SK-N-MC (cell line): Measurements from ENCODE around the gene PPP1CB.

Experiments
- EZH2 ChIP-seq: fragments of 200-600 bp; sonication (generic); IDR thresholded peaks from one replicate; pipeline ENCODE4 v1.6.1; 2017; ENCODE audit warnings: antibody characterized with exemption
- POLR2AphosphoS5 ChIP-seq: IDR thresholded peaks from 2 replicates; pipeline ENCODE4 v1.6.1; 2012; ENCODE audit warnings: mild to moderate bottlenecking, low read depth, low read length, borderline replicate concordance

- no peak for TF ChIP-seq POLR2AphosphoS5
- no peak for TF ChIP-seq EZH2
These were observed 20.9 kb upstream of the PPP1CB start for GRCh38 chr2:28730641-28731146.
